SK-N-SH (cell line): ENCODE measurements around the gene EYA3. TPM values are rescaled to one million over a fixed set of nuclear protein-coding genes. Genes with fewer than 3 reads are reported as not detected.
A peak's percentile ranks its signal among the peaks of the same experiment; 100 is the strongest.

Experiments used
- CTCF ChIA-PET: fragments of 300-600, 350-600 bp; formaldehyde crosslinking; extraction: SDS; loops from one replicate; lab custom pipeline; 2021; lab: Yijun Ruan, JAX
- POLR2A ChIA-PET: fragments of 350-600 bp; sonication (Branson Sonifier 250); formaldehyde crosslinking; extraction: SDS; loops from one replicate; lab custom pipeline; 2020; ENCODE audit warnings: antibody characterized with exemption, inconsistent platforms; lab: Yijun Ruan, JAX
- DNase-seq: peaks from one replicate; pipeline ENCODE4 v3.0.0; 2012
- H2AFZ ChIP-seq: fragments of 200-600 bp; sonication (generic); 2 replicates; pipeline ENCODE4 v1.8.1; 2016; ENCODE audit warnings: antibody characterized with exemption, mild to moderate bottlenecking, low read depth
- H3F3A ChIP-seq: fragments of 200-600 bp; sonication (generic); replicated peaks from 2 replicates; pipeline ENCODE3; 2016; ENCODE audit warnings: antibody characterized with exemption, mild to moderate bottlenecking; ENCODE audit not compliant: insufficient read depth
- H3K27ac ChIP-seq, 2 experiments: fragments of 200-500 bp in 1 of 2; fragments of 200-600 bp in 1 of 2; sonication (Bioruptor generic) in 1 of 2; sonication (generic), shearing (Covaris generic) in 1 of 2; 2 replicates each; pipeline versions ENCODE4 v1.5.1 to v1.6.1; 2014 to 2016; ENCODE audit warnings: low read depth in 2 of 2, inconsistent platforms in 1 of 2, low read length in 1 of 2, mild to moderate bottlenecking in 1 of 2, mixed read lengths in 1 of 2
- H3K27me3 ChIP-seq: fragments of 200-600 bp; sonication (generic), shearing (Covaris generic); 2 replicates; pipeline ENCODE4 v1.6.1; 2016; ENCODE audit warnings: mixed run types; ENCODE audit not compliant: insufficient read depth
- H3K36me3 ChIP-seq, 2 experiments: fragments of 200-500 bp in 1 of 2; fragments of 200-600 bp in 1 of 2; sonication (Bioruptor generic) in 1 of 2; sonication (generic) in 1 of 2; replicated peaks in 1 of 2; 2 replicates each; pipeline versions ENCODE3 to v1.5.1; 2014 to 2016; ENCODE audit warnings: low read length in 1 of 2, mild to moderate bottlenecking in 1 of 2; ENCODE audit not compliant: insufficient read depth in 2 of 2, control insufficient read depth in 1 of 2
- H3K4me1 ChIP-seq, 2 experiments: fragments of 200-500 bp in 1 of 2; fragments of 200-600 bp in 1 of 2; sonication (Bioruptor generic) in 1 of 2; sonication (generic), shearing (Covaris generic) in 1 of 2; 2 replicates each; pipeline versions ENCODE4 v1.5.1 to v1.6.1; 2014 to 2016; ENCODE audit warnings: low read depth in 1 of 2, low read length in 1 of 2, mixed run types in 1 of 2; ENCODE audit not compliant: insufficient read depth in 2 of 2, control insufficient read depth in 1 of 2
- H3K4me2 ChIP-seq: fragments of 200-600 bp; sonication (generic), shearing (Covaris generic); 2 replicates; pipeline ENCODE4 v1.6.1; 2017; ENCODE audit warnings: mixed run types
- H3K4me3 ChIP-seq, 2 experiments: fragments of 200-500 bp in 1 of 2; fragments of 200-600 bp in 1 of 2; sonication (Bioruptor generic) in 1 of 2; sonication (generic), shearing (Covaris generic) in 1 of 2; 2 replicates each; pipeline versions ENCODE4 v1.5.1 to v1.8.1; 2014 to 2016; ENCODE audit warnings: low read depth in 2 of 2, inconsistent platforms in 1 of 2, low read length in 1 of 2, mild to moderate bottlenecking in 1 of 2, mixed read lengths in 1 of 2, moderate library complexity in 1 of 2
- H3K79me2 ChIP-seq: fragments of 200-600 bp; sonication (generic); 2 replicates; pipeline ENCODE4 v1.8.1; 2017; ENCODE audit warnings: mild to moderate bottlenecking; ENCODE audit not compliant: insufficient read depth
- H3K9ac ChIP-seq: fragments of 200-600 bp; sonication (generic); 2 replicates; pipeline ENCODE4 v1.6.1; 2017; ENCODE audit warnings: mixed run types
- H3K9me2 ChIP-seq: fragments of 200-600 bp; sonication (generic); 2 replicates; pipeline ENCODE4 v1.6.1; 2017; ENCODE audit warnings: mixed run types
- H3K9me3 ChIP-seq: fragments of 200-600 bp; sonication (generic); 2 replicates; pipeline ENCODE4 v1.6.1; 2017; ENCODE audit warnings: mixed run types, mild to moderate bottlenecking, moderate library complexity
- H4K20me1 ChIP-seq: fragments of 200-600 bp; sonication (generic); 2 replicates; pipeline ENCODE4 v1.6.1; 2017; ENCODE audit warnings: mild to moderate bottlenecking, mixed run types; ENCODE audit not compliant: insufficient read depth
- CTCF ChIP-seq: fragments of 200-600 bp; sonication (generic); IDR thresholded peaks from 2 replicates; pipeline ENCODE4 v1.6.1; 2017; ENCODE audit warnings: antibody characterized with exemption, mild to moderate bottlenecking, moderate library complexity
- EP300 ChIP-seq, 2 experiments: IDR thresholded peaks; 2 replicates each; pipeline versions ENCODE4 v1.4.0 to v1.6.1; 2012; ENCODE audit warnings: borderline replicate concordance in 1 of 2, low read depth in 1 of 2, low read length in 1 of 2
- FOSL2 ChIP-seq: IDR thresholded peaks from 2 replicates; pipeline ENCODE4 v1.4.0; 2012; ENCODE audit warnings: low read depth, mild to moderate bottlenecking, moderate library complexity, borderline replicate concordance
- IRF3 ChIP-seq: fragments of 150-350 bp; IDR thresholded peaks from 2 replicates; pipeline ENCODE4 v1.6.1; 2016; ENCODE audit warnings: mild to moderate bottlenecking, low read depth, low read length
- RAD21 ChIP-seq: IDR thresholded peaks from 2 replicates; pipeline ENCODE4 v1.6.1; 2012; ENCODE audit warnings: mild to moderate bottlenecking, low read length
- SMC3 ChIP-seq: IDR thresholded peaks from 2 replicates; pipeline ENCODE4 v1.6.1; 2012; ENCODE audit warnings: low read depth, low read length, improper control_type of control experiment
- USF1 ChIP-seq: IDR thresholded peaks from 2 replicates; pipeline ENCODE4 v1.4.0; 2012; ENCODE audit warnings: low read depth, borderline replicate concordance
- ZBTB33 ChIP-seq: IDR thresholded peaks from 2 replicates; pipeline ENCODE4 v1.4.0; 2012; ENCODE audit warnings: low read depth, borderline replicate concordance
- WGBS: methylation state at CpG from one replicate; pipeline ENCODE4 v1.1.6; 2017; ENCODE audit warnings: low lambda C conversion rate; 5-methylcytosine and 5-hydroxymethylcytosine counted together
- polyA plus RNA-seq, 3 experiments: library from polyadenylated mRNA; depleted of rRNA; stranded (reverse); fragments of >200 nt; gene quantifications; 2 replicates each; pipeline ENCODE4 v1.2.3, GENCODE V29; 2012

The EYA3 gene
- polyA plus RNA-seq, 1 of the 3 experiments (the other 2 are of a cell fraction): 6.5 TPM

GRCh38 chr1:27979151-27979858 lies 109.1 kb downstream of the EYA3 start:
- POLR2A ChIA-PET: no interaction called here
- DNase-seq: no peak
- H3K9me2 ChIP-seq: no peaks in the 10 kb centered on the region
- TF ChIP-seq SMC3 (peak; percentile 57), RAD21 (peak; percentile 68), EP300 (IDR thresholded peaks at IDR 0.05; ENCODE audit: borderline replicate concordance in 1 of 2, low read depth in 1 of 2, low read length in 1 of 2) (no peak), USF1 (no peak), CTCF (peak; percentile 69)
- TF ChIP-seq, all 33 proteins: peak for 3
- 100% methylated on average over 1 of the region's 1 CpG for WGBS
- peaks cover 14 to 18% of the 10 kb centered on the region in 2 experiments for H3K36me3 ChIP-seq
- H3K27me3 ChIP-seq: no peaks in the 10 kb centered on the region
- H3F3A ChIP-seq: peaks cover 11% of the 10 kb centered on the region
- no peaks in the 10 kb centered on the region for H4K20me1 ChIP-seq
- no peak overlapping the region for H3K27ac ChIP-seq
- CTCF ChIA-PET: interaction anchor here (0.7 to 4.1 kb wide), 12 partner anchors 9 to 1061 kb away, joined by 3 to 40 read pairs (median 4); no protein-coding TSS in a partner anchor
- no peak overlapping the region for H3K4me2 ChIP-seq
- no peak overlapping the region for H3K4me3 ChIP-seq
- no peak overlapping the region for H2AFZ ChIP-seq
- H3K9me3 ChIP-seq: no peaks in the 10 kb centered on the region
- no peaks in the 10 kb centered on the region; a peak in 1 of 4 replicates for H3K4me1 ChIP-seq
- H3K79me2 ChIP-seq: no peaks in the 10 kb centered on the region
- no peak overlapping the region for H3K9ac ChIP-seq

GRCh38 chr1:27974417-27974781 lies 114.0 kb downstream of the EYA3 start:
- POLR2A ChIA-PET: no interaction called here
- H3K36me3 ChIP-seq: peaks cover 29 to 31% of the 10 kb centered on the region in 2 experiments
- peaks cover 8% of the 10 kb centered on the region for H3F3A ChIP-seq
- CTCF ChIA-PET: interaction anchor here (0.6 to 2.4 kb wide), 3 partner anchors 74 to 234 kb away, joined by 3 to 8 read pairs (median 5); no protein-coding TSS in a partner anchor
- peaks cover 10 to 14% of the 10 kb centered on the region in 2 experiments; a peak in 3 of 4 replicates for H3K4me1 ChIP-seq
- H4K20me1 ChIP-seq: no peaks in the 10 kb centered on the region
- no peak overlapping the region for H2AFZ ChIP-seq
- H3K27ac ChIP-seq: no peak overlapping the region
- DNase-seq: no peak
- H3K4me3 ChIP-seq: no peak overlapping the region
- H3K79me2 ChIP-seq: no peaks in the 10 kb centered on the region
- no peaks in the 10 kb centered on the region for H3K9me2 ChIP-seq
- H3K9me3 ChIP-seq: no peaks in the 10 kb centered on the region
- no peaks in the 10 kb centered on the region for H3K27me3 ChIP-seq
- H3K9ac ChIP-seq: no peak overlapping the region
- TF ChIP-seq IRF3: no peak
- no peak for TF ChIP-seq FOSL2
- TF ChIP-seq ZBTB33: no peak
- TF ChIP-seq, all 33 proteins: peak for 0
- no peak overlapping the region for H3K4me2 ChIP-seq
